Esophagus muscularis mucosa (tissue), 4 donors: Measurements from ENCODE around the gene GGTLC2. TPM values are rescaled to one million over a fixed set of nuclear protein-coding genes. Genes with fewer than 3 reads are reported as not detected.
"Not testable (repeated sequence)": the region's sequence is repeated elsewhere in the genome, so short reads cannot be mapped to it uniquely, and the experiment has no call there.

ENCODE experiments used
- DNase-seq: peaks from one replicate; pipeline ENCODE4 v3.0.0-alpha.2; 2017; ENCODE audit errors: extremely low spot score
- H3K27ac ChIP-seq, 4 donors: fragments of 200-600 bp; sonication (generic); replicated peaks in 1 of 4; 1 replicate in 3 of 4; 2 replicates in 1 of 4; pipeline ENCODE4 v1.5.1; 2016 to 2019; ENCODE audit warnings: mild to moderate bottlenecking in 1 of 4
- H3K27me3 ChIP-seq, 4 donors: fragments of 200-600 bp; sonication (generic); one replicate each; pipeline versions ENCODE4 v1.5.1 to v1.6.0; 2016 to 2019
- H3K36me3 ChIP-seq, 4 donors: fragments of 200-600 bp; sonication (generic); one replicate each; pipeline ENCODE4 v1.5.1; 2016 to 2019
- H3K4me1 ChIP-seq, 4 donors: fragments of 200-600 bp; sonication (generic); one replicate each; pipeline ENCODE4 v1.5.1; 2016 to 2019
- H3K4me3 ChIP-seq, 4 donors: fragments of 200-600 bp; sonication (generic); 1 replicate in 2 of 4; 2 replicates in 2 of 4; pipeline ENCODE4 v1.5.1; 2016 to 2019; ENCODE audit warnings: mild to moderate bottlenecking in 4 of 4, moderate library complexity in 1 of 4
- H3K9me3 ChIP-seq, 4 donors: fragments of 200-600 bp; sonication (generic); 1 replicate in 3 of 4; 2 replicates in 1 of 4; pipeline ENCODE4 v1.5.1; 2016 to 2019
- CTCF ChIP-seq, 3 experiments: fragments of 200-600 bp in 2 of 3; fragments of 450-650 bp in 1 of 3; sonication (generic) in 2 of 3; IDR thresholded peaks; one replicate each; pipeline ENCODE4 v1.5.1; 2017 to 2019; ENCODE audit warnings: antibody characterized with exemption in 3 of 3, mild to moderate bottlenecking in 2 of 3, moderate library complexity in 1 of 3
- EP300 ChIP-seq: sonication (generic); formaldehyde crosslinking; IDR thresholded peaks from one replicate; pipeline ENCODE4 v1.6.1; 2017; ENCODE audit warnings: antibody characterized with exemption
- POLR2A ChIP-seq: fragments of 450-650 bp; IDR thresholded peaks from one replicate; pipeline ENCODE4 v1.6.1; 2017; ENCODE audit warnings: antibody characterized with exemption, moderate library complexity, mild to moderate bottlenecking, low read depth
- POLR2AphosphoS5 ChIP-seq, 2 donors: sonication (generic); formaldehyde crosslinking; IDR thresholded peaks; one replicate each; pipeline ENCODE4 v1.6.1; 2017; ENCODE audit warnings: antibody characterized with exemption in 2 of 2
- WGBS: methylation state at CpG from one replicate; pipeline ENCODE4 v1.1.5; 2018; 5-methylcytosine and 5-hydroxymethylcytosine counted together
- intact Hi-C: fragments of 100-400 bp; cut with DNase I; formaldehyde crosslinking; loops from one replicate; pipeline ENCODE4 v1.15.1; 2023
- total RNA-seq, 4 donors: library from RNA; depleted of rRNA; stranded (reverse); fragments of >200 nt; gene quantifications; one replicate each; pipeline versions ENCODE4 v1.1.0 to v1.2.1, GENCODE V29; 2016

GGTLC2 gene
- total RNA-seq, 4 donors from 2014 or later = not detected

DNA sequence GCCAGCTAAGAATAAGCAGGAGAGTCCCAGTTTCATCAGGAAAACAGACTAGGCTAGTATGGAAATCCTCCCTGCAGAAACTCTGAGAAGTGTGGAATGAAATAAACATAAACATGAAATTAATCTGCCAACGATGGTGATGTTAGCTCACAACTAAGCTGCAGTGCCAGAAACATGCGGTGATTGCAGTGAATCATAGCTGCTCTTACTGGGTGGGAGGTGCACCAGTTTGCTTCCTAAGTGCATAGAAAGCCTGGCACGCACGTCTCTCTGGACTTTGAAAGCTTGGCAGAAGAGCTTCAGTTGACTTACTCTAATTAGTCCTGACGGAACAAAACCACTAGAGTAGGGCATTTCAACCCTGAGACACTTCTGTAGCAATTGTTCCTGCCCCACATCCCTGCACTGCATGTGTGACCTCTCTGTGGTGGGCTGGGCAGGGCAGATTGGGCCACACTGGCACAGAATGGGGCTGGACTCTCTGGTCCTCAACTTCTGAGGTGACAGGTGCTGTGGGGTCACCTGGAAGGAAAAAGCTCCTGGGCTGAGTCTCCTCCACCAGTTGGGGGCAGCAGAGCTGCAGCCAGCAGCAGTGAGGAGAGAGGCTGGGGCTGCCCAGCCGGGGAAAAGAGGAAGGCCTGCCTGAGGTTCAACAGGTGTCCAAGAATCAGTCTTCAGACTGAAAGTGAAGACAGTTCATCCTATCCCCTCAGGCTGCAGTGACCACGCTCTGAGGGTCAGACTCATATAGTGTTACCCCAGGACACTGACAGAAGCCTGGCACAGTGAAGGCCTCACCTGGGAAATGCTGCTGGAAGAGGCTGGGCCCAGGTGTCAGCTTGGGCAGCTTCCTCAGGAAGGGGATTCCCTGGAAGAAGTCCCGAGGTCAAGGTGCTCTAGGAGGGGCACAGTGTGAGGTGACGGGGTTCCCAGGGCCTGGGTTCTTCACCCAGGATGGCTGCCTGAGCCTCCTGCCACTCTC is 40.5 kb downstream of the GGTLC2 start:
- 53% methylated on average over 9 of the region's 9 CpGs for WGBS
- TF ChIP-seq CTCF (IDR thresholded peaks at IDR 0.05) (peak in 1 of 3 experiments; percentile 11), POLR2A (no peak), POLR2AphosphoS5 (IDR thresholded peaks at IDR 0.05) (no peak)
- Histone ChIP-seq H3K36me3 (no peaks in the 10 kb centered on the region), H3K27me3 (no peaks in the 10 kb centered on the region), H3K4me3 (no peak overlapping the region), H3K9me3 (no peaks in the 10 kb centered on the region), H3K4me1 (peaks cover 0 to 36% (median 20%) of the 10 kb centered on the region in 4 donors), H3K27ac (no peak overlapping the region)
- intact Hi-C loops = no loop called here
- no peak for DNase-seq

GRCh38 chr22:22685586-22685985 is 41.2 kb downstream of the GGTLC2 start:
- Histone ChIP-seq H3K36me3 (no peaks in the 10 kb centered on the region), H3K27ac (no peak overlapping the region), H3K9me3 (no peaks in the 10 kb centered on the region), H3K27me3 (no peaks in the 10 kb centered on the region), H3K4me1 (peaks cover 0 to 36% (median 20%) of the 10 kb centered on the region in 4 donors), H3K4me3 (no peak overlapping the region)
- no peak for DNase-seq
- intact Hi-C loops = no loop called here
- WGBS = 87% methylated on average over 3 of the region's 3 CpGs
- TF ChIP-seq POLR2A (no peak), EP300 (no peak), CTCF (IDR thresholded peaks at IDR 0.05) (no peak), POLR2AphosphoS5 (IDR thresholded peaks at IDR 0.05) (no peak)

- H3K27me3 ChIP-seq, H3K4me3 ChIP-seq, H3K9me3 ChIP-seq, H3K36me3 ChIP-seq, DNase-seq, intact Hi-C loops, H3K27ac ChIP-seq: not testable (repeated sequence)
- peaks cover 0 to 31% (median 20%) of the 10 kb centered on the region in 4 donors for H3K4me1 ChIP-seq
- 91% methylated on average over 8 of the region's 8 CpGs for WGBS
Observed at GRCh38 chr22:22686202-22687115, 42.0 kb downstream of the GGTLC2 start.

DNA sequence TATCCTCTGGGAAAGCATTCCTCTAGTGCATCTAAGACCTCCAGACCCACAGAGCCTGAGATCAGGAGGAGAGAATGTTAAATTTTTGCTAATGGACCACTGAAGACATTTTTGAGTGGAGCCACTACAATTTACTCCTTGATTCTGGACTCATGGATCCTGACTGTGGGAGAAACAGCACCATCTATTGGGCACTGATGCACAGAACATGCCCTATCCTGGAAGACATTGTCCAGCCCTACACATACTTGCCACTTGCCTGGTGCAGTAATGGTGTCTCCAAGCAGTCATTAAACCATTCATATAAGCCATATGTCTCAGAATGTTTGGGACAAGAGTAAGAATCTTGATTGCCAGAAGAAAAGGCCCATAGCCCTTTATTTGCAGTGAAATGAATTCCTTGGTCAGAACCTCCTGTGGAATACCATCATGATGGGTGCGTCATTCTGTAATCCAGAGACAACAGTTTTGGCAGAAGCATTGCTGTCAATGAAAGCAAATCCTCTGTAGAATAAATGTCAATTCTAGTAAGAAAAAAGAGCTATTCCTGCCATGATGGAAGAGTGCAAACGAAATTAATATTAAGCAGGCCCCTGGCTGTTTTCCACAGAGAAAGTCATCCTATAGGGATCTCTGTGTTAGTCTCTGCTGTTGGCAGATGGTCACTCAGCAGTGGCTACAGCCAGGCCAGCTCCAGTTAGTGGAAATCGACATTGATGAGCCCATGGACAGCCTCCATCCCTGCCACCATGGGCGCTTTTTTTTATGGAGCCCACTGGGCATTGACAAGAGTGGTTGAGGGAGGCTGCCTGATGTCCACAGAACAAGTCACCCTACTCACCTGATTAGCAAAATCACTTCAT is 43.5 kb downstream of the GGTLC2 start:
- no peak overlapping the region for H3K27ac ChIP-seq
- no peaks in the 10 kb centered on the region for H3K27me3 ChIP-seq
- H3K9me3 ChIP-seq = no peaks in the 10 kb centered on the region
- peaks cover 0 to 24% (median 20%) of the 10 kb centered on the region in 4 donors for H3K4me1 ChIP-seq
- no peak overlapping the region for H3K4me3 ChIP-seq
- 73% methylated on average over 4 of the region's 4 CpGs for WGBS
- TF ChIP-seq POLR2AphosphoS5 (IDR thresholded peaks at IDR 0.05) (no peak), CTCF (IDR thresholded peaks at IDR 0.05) (peak; percentile 50 to 72 (median 62))
- H3K36me3 ChIP-seq = no peaks in the 10 kb centered on the region
- DNase-seq = no peak
- intact Hi-C loops = no loop called here
